Colonic mucosa (tissue), 4 donors: ENCODE data around the gene AGAP1. TPM values are rescaled to one million over a fixed set of nuclear protein-coding genes. Genes with fewer than 3 reads are reported as not detected.

Experiments
- DNase-seq: peaks from one replicate; pipeline ENCODE4 v3.0.0-alpha.2; 2020
- H3K27ac ChIP-seq: fragments of 200-600 bp; one replicate; pipeline ENCODE4 v1.8.0; 2021
- H3K27me3 ChIP-seq: fragments of 200-600 bp; one replicate; pipeline ENCODE4 v1.8.0; 2021
- H3K36me3 ChIP-seq: fragments of 200-600 bp; one replicate; pipeline ENCODE4 v1.8.0; 2021
- H3K4me1 ChIP-seq: fragments of 200-600 bp; one replicate; pipeline ENCODE4 v1.8.0; 2021; ENCODE audit warnings: mild to moderate bottlenecking
- H3K4me3 ChIP-seq: fragments of 200-600 bp; one replicate; pipeline ENCODE4 v1.8.0; 2021
- H3K9ac ChIP-seq, 2 donors: one replicate each; pipeline ENCODE4 v1.7.0; 2013; ENCODE audit warnings: control low read depth in 2 of 2, low read depth in 2 of 2, low read length in 2 of 2
- H3K9me3 ChIP-seq: fragments of 200-600 bp; one replicate; pipeline ENCODE4 v1.8.0; 2021
- CTCF ChIP-seq: fragments of 200-600 bp; IDR thresholded peaks from one replicate; pipeline ENCODE4 v1.8.0; 2022; ENCODE audit warnings: antibody characterized with exemption, mild to moderate bottlenecking
- intact Hi-C: fragments of 100-400 bp; cut with DNase I; formaldehyde crosslinking; loops from one replicate; pipeline ENCODE4 v1.14.1; 2022
- total RNA-seq, 2 donors: library from RNA; stranded (reverse); fragmentation: NEBNext Ultra II Directional in 1 of 2; extraction: Animal tissue kit (Norgen Biotek cat#: 25700) in 1 of 2; gene quantifications; one replicate each; pipeline ENCODE4 v1.2.1, GENCODE V29; 2021
- donor health status: healthy.
- donor health status: DM: no; HTN: no; CAD: no.
- donor health status: DM: no; HTN: no; CAD: no.

AGAP1 gene
- total RNA-seq, 2 donors from 2014 or later, result 62.1 to 62.9 TPM

GRCh38 chr2:236122236-236122635, 628.4 kb downstream of the AGAP1 start:
- Histone ChIP-seq H3K27me3 (no peaks in the 10 kb centered on the region), H3K36me3 (no peaks in the 10 kb centered on the region), H3K4me3 (no peak overlapping the region), H3K4me1 (no peaks in the 10 kb centered on the region), H3K9ac (no peak overlapping the region), H3K9me3 (no peaks in the 10 kb centered on the region), H3K27ac (no peak overlapping the region)
- TF ChIP-seq CTCF, result no peak
- DNase-seq, result no peak
- intact Hi-C loops, result no loop called here

GRCh38 chr2:236123716-236124115, 629.9 kb downstream of the AGAP1 start:
- Histone ChIP-seq H3K36me3 (no peaks in the 10 kb centered on the region), H3K9ac (no peak overlapping the region), H3K27ac (no peak overlapping the region), H3K27me3 (no peaks in the 10 kb centered on the region), H3K4me3 (no peak overlapping the region), H3K4me1 (no peaks in the 10 kb centered on the region), H3K9me3 (no peaks in the 10 kb centered on the region)
- no peak for DNase-seq
- TF ChIP-seq CTCF, result no peak
- intact Hi-C loops, result no loop called here

- no peaks in the 10 kb centered on the region for H3K36me3 ChIP-seq
- TF ChIP-seq CTCF, result no peak
- H3K4me1 ChIP-seq, result no peaks in the 10 kb centered on the region
- no peaks in the 10 kb centered on the region for H3K27me3 ChIP-seq
- intact Hi-C loops, result no loop called here
- no peak overlapping the region for H3K27ac ChIP-seq
- DNase-seq, result no peak
- no peak overlapping the region for H3K9ac ChIP-seq
- H3K9me3 ChIP-seq, result no peaks in the 10 kb centered on the region
- no peak overlapping the region for H3K4me3 ChIP-seq
Observed at GRCh38 chr2:236124182-236124893, 630.5 kb downstream of the AGAP1 start.

- H3K9me3 ChIP-seq, result no peaks in the 10 kb centered on the region
- H3K4me3 ChIP-seq, result no peak overlapping the region
- no peaks in the 10 kb centered on the region for H3K4me1 ChIP-seq
- no peaks in the 10 kb centered on the region for H3K27me3 ChIP-seq
- no peak overlapping the region for H3K27ac ChIP-seq
- no peak overlapping the region for H3K9ac ChIP-seq
- intact Hi-C loops, result no loop called here
- no peak for DNase-seq
- TF ChIP-seq CTCF, result no peak
- no peaks in the 10 kb centered on the region for H3K36me3 ChIP-seq
Observed at GRCh38 chr2:236125541-236125940, 631.7 kb downstream of the AGAP1 start.

GRCh38 chr2:236127010-236127409, 633.2 kb downstream of the AGAP1 start:
- DNase-seq, result no peak
- Histone ChIP-seq H3K4me3 (no peak overlapping the region), H3K36me3 (no peaks in the 10 kb centered on the region), H3K27me3 (no peaks in the 10 kb centered on the region), H3K27ac (no peak overlapping the region), H3K9me3 (no peaks in the 10 kb centered on the region), H3K4me1 (no peaks in the 10 kb centered on the region), H3K9ac (no peak overlapping the region)
- intact Hi-C loops, result no loop called here
- no peak for TF ChIP-seq CTCF
